GM19372 (cell line): ENCODE results near the gene PARP1.
"Not testable (repeated sequence)": the region's sequence is repeated elsewhere in the genome, so short reads cannot be mapped to it uniquely, and the experiment has no call there.

Source experiments
- ATAC-seq: cut with Tn5 transposase; IDR thresholded peaks from one replicate; pipeline ENCODE4 v1.9.1; 2021; ENCODE audit warnings: mild to moderate bottlenecking, low read depth, moderate library complexity; ENCODE audit not compliant: unreplicated experiment

PARP1 gene

DNA sequence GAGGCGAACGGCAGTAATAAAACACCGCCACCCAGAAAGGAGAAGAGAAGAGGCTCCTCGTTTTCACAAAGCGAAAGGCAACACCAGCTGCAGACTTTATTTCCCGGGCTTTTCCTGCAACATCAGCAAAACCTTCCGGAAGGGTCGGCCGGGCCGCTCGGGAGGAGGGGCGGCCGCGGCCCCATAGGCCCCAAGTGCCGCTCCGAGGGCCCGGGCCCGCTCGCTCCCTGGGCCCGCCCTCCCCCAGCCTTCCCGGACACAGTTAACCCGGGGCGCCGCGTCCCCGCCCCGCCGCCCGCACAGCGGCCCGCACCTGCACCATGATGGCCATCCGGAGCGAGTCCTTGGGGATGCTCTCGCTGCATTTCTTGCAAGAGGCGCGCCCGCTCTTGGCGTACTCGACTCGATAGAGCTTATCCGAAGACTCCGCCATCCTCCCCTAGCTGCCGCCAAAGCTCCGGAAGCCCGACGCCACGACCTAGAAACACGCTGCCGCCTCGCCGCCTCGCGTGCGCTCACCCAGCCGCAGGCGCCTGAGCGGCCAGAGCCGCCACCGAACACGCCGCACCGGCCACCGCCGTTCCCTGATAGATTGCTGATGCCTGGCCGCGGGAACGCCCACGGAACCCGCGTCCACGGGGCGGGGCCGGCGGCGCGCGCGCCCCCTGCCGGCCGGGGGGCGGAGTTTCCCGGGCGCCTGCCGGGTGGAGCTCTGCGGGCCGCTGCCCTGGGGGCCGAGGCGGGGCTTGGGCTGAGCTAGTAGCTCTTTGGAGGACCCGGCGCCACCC is at the start of gene PARP1:
TSS of gene PARP1 (minus strand) at position 597 of the 788 bp plus-strand sequence. CDS start at position 433, 164 bp downstream.
- peak; percentile 72 for ATAC-seq

DNA sequence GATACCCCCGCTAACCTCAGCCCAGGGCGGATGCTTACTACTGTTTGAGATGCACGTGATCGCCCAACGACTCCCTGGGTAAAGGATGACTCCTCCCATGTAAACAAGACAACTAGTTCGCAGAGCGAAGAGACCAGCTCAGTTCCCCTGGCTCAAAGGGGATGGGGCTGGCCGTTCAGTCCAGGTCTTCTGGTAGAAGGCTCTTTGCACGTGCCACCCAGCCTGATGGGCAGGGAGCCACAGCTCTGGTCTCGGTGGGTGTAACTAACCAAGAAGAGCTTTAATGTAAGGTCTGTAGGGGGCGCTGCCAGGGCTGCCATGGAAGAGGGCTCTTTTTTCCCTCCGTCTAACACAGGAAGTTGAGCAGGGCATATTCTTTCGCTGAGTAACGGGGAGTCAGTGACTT is 49.4 kb upstream of the PARP1 start:
- ATAC-seq, result no peak

DNA sequence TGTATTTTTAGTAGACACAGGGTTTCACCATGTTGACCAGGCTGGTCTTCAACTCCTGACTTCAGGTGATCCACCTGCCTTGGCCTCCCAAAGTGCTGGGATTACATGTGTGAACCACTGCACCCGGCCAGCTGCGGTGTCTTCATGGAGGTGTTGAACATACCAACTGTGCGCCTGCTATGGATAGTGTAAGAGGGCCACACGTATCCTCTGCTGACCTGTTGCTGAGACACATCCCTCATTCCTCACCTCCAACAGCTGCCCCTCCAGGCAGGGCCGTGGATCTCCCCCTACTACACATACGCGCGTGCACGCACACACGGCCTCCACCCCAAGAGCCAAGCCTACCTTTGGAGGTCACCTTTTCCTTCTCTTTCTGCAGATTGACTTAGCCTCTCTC is 48.0 kb upstream of the PARP1 start:
- ATAC-seq, result no peak

DNA sequence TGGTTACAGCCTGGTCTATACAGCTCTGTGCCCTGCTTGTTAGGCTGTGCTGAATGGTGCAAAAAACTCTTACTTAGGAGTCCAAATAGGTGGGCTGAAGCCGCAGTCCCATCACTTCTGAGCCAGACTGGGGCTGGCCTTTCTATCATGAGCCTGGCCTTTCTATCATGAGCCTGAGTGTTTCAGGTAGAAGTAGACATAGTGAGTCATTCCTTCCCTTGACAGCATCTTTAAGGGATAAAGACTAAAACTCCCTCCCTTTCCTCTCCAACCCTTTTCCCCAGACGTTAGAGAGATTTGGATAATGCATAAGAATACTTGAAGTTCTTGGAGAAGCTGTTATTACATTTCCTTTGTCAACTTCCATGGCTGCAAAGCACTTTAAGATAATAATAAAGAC is 46.5 kb upstream of the PARP1 start:
- no peak for ATAC-seq

DNA sequence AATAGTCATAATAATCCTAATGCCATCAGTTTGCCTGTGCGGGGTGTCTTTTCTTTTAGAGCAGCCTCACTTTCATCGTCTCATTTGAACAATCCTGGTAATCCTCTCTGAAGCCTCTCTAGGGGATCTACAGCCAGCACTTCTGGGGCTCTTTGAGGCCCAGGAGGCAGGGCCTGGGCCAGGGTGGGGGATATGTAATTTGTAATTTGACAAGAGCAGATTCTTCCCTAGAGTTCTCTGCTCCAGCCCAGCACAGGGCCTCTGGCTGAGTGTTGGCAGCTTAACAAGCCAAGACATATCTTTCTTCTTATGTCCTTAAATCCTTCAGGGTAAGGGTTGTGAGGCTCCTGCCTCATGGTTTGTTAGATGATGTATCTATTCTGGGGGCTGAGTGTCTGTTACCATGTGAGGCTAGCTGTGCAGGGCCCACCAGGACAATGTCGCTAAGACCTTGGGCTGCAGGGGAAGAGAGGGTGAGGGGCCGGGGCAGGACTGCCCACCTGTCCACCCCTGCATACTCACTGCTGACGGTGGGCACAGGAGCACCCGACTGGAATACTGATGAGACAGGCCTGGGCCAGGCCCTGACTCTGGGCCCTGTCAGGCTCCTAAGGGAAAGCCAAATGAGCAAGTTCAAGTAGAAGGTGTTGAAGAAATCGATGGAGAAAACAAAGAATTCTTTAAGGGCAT is 45.3 kb upstream of the PARP1 start:
- no peak for ATAC-seq

DNA sequence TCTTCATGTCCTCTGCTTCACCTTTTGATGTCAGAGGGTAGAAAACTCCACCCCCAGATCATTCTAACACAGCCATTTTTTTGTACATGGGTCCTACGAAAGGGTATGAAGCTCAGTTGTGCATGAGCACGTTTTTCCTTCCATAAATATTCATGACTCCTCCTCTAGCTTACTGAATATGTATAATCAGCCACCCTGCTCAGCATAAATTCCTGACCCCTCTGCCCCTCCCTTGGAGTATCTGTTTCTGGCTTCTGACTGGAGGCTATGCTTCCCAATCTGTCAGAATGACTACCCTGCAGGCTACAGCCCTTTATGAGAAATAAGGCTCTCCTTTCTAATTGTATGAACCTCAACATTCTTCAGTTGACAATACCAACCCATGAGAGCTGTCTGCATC is 42.8 kb upstream of the PARP1 start:
- ATAC-seq, result no peak

DNA sequence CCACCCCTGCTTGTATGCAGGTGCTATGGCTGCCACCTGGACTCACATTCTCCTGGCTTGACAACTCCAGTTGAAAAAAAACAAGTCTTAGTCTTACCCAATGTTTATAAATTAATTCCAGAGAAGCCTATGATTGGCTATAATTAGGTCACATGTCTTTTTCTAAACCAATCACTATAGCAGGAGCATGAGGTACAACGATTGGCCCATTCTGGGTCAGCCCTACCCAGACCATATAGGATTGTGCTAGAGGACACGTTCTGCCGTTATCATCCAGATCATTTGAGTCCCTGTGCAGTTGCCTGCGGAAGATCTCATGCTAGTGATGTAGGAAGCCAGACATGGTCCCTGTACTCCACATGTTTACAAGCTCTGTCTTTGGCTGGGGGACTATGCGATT is 41.9 kb upstream of the PARP1 start:
- no peak for ATAC-seq

DNA sequence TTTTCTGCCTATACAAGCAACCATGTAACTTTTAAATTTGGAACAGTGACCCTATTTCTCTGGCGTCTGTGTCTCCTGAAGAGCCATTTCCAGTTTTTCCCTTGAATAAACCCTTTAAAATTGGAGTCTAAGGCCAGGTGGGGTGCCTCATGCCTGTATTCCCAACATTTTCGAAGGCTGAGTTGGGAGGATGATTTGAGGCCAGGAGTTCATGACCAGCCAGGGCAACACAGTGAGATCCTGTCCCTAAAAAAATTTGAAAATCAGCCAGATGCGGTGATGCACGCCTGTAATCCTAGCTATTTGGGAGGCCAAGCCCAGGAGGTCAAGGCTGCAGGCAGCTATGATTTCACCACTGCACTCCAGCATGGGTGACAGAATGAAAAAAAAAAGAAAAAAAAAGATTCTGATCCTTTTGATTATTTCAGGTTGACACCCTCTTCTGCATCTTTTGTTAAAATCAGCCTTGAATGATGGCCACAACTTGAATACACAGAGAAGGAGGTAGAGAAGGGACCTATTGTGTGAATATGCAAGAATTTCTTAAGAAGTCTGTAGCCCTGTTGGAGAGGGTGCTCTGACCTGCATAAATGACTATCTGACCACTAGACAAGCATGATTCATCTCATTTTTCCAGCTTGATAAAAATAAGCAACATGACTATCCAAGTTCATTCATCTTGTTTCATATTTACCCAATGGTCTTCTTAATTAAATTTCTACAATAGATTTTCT is 40.2 kb upstream of the PARP1 start:
- ATAC-seq, result no peak

DNA sequence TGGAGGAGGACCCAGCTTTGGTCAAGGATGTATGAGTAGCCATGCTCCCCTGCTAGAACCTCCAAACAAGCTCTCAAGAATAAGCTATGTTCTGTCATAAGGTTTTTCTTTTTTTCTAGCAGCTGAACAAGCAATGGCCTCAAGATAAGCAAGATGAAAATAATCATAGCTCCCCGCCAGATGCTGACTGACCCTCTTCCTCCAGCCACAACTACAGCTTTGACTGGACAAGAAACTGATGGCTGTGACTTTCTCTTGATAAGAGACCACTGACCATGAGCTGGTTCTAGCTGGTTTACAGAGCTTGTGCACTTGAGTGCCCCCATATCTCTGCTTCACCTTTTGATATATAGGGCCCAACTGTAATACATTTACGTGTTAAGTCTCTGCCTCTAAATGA is 38.2 kb upstream of the PARP1 start:
- no peak for ATAC-seq

DNA sequence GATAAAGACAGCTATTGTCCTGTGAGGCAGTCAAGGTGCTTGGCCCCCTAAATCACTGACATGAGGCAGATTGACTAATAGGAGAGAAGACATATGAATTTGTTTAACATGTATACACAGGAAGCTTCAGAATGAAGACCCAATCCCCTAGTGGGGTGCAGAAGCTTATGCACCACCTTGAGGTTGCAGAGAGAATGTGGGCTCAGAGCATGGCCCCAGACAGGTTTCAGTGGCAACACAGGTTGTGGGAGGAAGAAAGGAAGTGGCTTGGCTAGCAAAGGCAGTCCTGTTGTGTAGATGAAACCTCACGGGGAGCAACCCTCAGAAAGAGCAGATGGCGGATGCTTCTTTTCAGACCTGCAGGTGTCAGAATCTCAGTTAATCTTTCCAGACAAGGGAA is 37.0 kb upstream of the PARP1 start:
- peak; percentile 100 for ATAC-seq

DNA sequence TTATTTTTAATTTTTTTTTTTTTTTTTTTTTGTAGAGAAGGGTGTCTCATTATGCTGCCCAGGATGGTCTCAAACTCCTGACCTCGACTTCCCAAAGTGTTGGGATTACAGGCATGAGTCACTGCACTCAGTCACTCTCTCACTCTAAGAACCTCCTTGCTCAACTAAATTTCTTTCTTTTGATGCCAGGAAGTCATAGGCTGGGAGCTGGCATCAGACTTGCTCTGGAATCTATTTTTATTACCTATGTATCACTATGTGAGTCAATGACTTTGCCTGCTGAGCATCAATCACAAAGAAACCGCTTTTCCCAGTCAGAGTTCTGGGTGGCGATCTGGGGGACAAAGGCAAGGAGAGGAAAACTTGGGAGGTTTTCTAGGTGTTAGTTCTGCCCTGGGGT is 35.5 kb upstream of the PARP1 start:
- no peak for ATAC-seq

DNA sequence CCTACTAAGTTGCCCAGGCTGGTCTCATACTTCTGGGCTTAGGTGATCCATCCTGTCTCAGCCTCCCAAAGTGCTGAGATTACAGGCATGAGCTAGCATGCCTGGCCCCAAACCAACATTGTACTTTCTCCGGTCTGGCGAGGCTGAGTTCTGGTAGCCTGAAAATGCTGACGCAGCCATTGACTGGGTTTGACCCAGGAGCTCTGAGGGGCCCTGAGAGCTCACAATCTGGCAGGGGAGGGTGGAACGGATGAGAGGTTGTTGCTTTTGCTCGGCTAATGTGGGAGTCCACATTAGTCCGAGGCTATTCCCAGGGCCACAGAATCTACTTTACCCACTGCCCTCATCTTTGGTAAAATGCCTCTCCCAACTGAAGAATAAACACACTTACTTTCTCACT is 35.1 kb upstream of the PARP1 start:
- ATAC-seq, result no peak

DNA sequence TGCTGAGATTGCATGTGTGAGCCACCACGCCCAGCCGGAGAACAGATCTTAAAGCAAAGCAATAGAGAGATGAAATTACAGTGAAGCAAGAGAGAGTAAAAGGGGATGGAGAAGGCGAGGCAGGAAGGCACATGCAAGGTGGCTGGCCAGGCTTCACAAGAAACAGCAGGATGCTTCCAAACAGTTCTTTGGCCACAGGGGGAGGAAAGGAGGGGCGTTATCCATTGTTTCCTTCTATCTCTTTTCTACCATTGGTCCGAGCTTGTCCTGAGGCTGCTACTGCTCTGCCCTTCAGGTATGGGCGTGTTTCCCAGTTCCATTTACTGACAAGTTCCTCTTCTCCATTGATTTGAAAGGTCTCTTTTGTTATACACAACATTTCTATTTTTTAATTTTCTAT is 33.7 kb upstream of the PARP1 start:
- no peak for ATAC-seq

DNA sequence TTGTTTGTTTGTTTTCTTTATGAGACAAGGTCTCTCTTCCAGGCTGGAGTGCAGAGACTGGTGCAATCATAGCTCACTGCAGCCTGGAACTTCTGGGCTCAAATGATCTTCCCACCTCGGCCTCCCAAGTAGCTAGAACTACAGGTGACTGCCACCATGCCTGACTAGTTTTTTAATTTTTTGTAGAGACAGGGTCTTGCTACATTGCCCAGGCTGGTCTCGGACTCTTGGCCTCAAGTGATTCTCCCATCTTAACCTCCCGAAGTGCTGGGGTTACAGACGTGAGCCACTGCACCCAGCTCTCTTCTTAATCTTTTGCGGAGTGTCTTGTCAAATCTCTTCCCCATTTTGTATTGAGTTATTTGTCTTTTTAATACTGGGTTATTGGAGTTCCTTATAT is 32.6 kb upstream of the PARP1 start:
- ATAC-seq, result no peak

DNA sequence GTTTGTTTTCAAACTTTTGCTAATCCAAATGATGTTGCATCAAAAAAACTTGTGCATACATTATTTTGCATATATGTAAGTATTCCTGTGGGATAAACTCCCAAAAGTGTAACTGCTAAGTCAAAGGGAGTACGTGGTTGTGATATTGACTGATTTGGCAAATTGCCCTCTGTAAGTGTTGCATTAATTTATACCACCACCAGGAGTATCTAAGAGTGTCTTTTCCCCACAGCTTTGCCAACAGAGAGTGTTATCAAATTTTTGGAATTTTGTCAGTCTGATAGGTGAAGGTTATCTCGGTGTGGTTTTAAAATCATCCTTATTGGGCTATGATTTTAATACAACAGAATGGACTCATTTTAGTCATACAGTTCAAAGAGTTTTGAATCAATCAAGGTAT is 30.1 kb upstream of the PARP1 start:
- no peak for ATAC-seq

DNA sequence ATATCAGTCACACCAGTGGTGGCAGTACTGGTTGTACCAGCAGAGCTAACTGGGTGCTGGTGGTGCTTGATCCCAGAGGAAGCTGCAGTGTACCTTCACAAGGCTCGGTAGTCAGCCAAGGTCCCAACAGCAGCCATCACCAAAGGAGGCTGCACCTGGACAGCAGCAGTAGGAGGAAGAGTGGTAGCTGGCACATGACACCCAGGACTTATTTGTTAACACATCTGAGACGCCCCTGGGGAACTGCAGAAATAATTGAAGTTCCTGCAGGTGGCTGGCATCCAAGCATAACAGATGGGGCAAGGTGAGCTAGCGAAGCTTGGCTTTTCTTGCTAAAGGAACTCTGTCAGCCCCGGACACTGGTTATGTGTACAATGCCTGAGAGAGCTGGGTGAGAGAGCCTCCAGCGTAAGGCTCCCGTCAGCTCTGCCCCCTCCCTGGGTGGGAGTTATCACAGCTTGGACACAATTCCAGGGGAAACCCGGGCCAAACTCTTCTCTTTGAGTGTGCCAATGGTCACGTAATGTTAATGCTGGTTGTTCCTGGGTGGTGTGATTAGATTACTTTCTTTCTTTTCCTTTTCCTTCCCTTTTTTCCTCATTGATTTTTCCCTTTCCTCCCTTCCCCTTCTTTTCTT is 29.1 kb upstream of the PARP1 start:
- ATAC-seq, result no peak

DNA sequence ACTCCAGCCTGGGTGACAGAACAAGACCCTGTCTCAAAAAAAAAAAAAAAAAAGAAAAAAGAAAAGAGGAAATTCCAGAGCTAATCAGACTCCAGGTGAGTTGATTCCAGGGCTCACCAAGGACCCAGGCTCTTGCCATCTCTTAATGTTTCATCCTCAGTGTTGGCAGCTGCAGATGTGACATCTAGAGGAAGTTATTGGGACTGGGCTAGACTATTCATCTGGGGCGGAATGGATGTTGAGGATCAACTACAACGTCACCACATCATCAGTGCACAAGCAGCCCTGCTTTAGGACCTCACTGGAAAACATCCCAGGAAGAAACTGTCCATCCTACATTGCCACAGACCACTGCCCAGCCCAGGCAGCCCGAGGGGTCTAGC is 28.6 kb upstream of the PARP1 start:
- ATAC-seq, result no peak

DNA sequence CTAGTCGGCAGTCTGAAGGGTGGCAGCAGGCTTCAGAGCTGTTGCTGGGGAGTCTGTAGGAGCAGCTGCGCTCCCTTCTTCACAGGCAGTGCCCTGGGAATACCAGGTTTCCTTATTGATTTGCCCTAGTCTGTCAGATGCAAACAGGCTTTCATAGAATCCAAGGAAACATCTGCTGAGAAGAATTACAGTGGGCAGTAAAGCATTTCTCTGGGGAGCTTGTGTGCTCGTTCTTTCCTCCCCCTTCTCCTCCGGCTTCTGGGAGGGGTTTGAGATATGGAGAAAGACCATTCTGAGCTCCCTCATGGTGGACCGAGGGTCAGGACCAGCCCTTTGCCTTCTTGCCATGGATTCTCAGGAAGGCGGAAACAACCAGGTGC is 25.4 kb upstream of the PARP1 start:
- no peak for ATAC-seq

DNA sequence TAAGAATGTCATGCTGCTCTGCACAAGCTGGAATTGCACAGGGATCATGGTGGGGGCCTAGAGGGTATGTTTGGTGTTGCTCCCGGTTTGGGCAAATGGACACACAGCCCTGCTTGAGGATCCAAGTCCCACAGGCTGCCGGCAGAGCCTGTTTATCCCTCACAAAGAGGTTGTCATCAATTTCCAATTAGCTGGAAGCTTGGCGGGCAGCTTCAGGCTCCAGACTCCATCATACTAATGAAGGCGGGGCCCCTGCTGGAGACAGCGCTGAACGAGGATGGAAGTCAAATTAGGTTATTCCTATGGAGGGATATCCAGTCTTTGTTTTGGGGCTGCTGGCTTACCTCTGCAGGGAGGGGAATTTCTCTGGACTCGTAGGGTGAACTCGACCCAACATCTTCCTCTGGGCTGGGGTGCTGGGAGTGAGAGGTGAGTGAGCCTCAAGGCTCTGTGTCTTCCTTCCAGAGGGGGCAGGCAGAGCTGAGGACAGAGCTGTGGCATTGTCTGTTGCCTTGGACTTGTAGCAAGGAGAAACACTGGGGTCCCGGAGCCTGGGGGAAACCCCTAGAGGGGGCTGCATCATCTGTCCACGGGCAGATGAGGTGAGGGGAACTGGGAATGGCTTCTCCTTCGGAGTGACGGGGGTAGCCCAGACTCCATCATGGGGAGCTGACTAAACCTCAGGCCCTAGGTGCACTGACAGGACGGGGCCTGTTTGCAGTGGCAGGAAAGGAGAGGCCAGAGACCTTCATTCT is 24.9 kb upstream of the PARP1 start:
- ATAC-seq, result no peak

DNA sequence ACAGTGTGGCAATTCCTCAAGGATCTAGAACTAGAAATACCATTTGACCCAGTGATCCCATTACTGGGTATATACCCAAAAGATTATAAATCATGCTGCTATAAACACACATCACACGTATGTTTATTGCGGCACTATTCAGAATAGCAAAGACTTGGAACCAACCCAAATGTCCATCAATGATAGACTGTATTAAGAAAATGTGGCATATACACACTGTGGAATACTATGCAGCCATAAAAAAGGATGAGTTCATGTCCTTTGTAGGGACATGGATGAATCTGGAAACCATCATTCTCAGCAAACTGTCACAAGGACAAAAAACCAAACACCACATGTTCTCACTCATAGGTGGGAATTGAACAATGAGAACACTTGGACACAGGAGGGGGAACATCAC is 24.0 kb upstream of the PARP1 start:
- ATAC-seq, result not testable (repeated sequence)
